ENCODE results near the gene KRT77.

DNA sequence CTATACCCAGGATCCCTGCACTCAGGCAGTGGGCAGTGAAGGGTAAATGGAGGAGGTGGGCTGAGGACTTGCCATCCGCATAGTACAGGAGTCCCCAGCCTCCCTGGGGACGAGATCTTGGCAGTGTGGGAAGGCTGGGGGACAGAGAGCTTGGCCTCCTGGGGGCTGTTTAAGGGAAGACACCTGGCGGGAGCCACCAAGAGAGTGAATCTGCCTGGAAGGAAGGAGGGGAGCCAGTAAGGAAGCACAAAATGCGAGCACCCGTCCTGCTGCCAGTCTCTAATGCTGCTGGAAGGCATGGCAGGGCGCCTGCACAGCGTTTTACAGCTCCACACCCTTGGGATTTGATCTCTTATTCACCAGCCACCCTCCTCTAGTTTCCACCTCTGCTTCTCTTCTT, 43.9 kb downstream of the KRT77 start:
- TF ChIP-seq, protein P1, sequence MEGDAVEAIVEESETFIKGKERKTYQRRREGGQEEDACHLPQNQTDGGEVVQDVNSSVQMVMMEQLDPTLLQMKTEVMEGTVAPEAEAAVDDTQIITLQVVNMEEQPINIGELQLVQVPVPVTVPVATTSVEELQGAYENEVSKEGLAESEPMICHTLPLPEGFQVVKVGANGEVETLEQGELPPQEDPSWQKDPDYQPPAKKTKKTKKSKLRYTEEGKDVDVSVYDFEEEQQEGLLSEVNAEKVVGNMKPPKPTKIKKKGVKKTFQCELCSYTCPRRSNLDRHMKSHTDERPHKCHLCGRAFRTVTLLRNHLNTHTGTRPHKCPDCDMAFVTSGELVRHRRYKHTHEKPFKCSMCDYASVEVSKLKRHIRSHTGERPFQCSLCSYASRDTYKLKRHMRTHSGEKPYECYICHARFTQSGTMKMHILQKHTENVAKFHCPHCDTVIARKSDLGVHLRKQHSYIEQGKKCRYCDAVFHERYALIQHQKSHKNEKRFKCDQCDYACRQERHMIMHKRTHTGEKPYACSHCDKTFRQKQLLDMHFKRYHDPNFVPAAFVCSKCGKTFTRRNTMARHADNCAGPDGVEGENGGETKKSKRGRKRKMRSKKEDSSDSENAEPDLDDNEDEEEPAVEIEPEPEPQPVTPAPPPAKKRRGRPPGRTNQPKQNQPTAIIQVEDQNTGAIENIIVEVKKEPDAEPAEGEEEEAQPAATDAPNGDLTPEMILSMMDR (IDR thresholded peaks at IDR 0.05) = no peak
- TF ChIP-seq POLR2AphosphoS5 (IDR thresholded peaks at IDR 0.05) = no peak

Data from gastroesophageal sphincter (tissue), 3 donors.